Measurements from ENCODE around the gene CDS2.

Gene CDS2

DNA sequence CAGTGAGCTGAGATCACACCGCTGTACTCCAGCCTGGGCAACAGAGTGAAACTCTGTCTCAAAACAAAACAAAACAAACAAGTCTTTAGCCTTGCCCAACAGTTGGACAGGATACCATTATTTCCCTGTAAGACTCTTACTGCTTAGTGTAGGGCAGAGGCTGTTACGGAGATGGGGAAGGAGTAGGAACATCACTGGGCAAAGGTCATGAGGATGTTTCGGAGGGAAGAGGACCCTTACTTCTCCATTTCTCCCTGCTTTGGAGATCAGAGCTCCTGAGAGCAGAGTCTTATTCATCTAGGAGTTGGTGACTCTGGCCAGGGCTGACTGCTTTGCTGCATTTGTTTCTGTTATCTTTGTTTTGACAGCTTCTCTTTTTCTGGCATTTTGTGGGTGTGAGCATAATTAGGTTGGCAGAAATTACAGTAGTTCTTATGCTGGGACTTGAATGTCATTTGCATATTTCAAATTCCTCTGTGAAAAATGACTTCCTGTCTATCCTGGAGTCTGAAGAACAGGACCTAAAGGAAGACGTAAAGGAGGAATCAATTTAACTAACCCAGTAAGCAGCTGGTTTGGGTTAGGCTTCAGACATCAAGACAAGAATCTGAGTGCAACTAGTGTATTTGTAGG is 89.0 kb downstream of the CDS2 start:
- no peak for DNase-seq (ENCODE audit: low read depth)
- H3K4me3 ChIP-seq (ENCODE audit: low read depth, low read length): no peak overlapping the region
- TF ChIP-seq CTCF (IDR thresholded peaks at IDR 0.05; ENCODE audit: low read depth, low read length) (no peak), POLR2A (IDR thresholded peaks at IDR 0.05; ENCODE audit: extremely low read depth, insufficient read length) (no peak), MYC (IDR thresholded peaks at IDR 0.05; ENCODE audit: low read depth, low read length) (no peak)
- TF ChIP-seq, protein P1, sequence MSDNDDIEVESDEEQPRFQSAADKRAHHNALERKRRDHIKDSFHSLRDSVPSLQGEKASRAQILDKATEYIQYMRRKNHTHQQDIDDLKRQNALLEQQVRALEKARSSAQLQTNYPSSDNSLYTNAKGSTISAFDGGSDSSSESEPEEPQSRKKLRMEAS (IDR thresholded peaks at IDR 0.05; ENCODE audit: low read depth, low read length): no peak

DNA sequence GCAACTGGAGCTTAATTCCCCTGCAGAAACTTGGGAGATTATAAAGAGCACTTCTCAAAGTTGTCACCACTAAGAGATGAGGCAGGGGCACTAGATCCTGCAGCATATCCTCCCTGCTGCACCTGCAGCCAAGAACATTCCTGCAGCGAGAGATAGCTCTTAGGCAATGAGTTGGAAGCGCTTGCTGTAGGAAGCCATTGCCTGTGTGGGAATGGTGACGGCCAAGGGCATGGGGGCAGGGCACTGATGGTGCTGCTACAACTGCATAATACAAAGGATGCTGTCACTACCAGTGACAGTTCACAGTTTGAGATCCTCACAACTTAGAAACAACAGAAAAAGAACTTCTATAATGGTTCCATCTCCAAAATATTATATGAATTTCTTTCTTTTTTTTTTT is 89.9 kb downstream of the CDS2 start:
- no peak overlapping the region for H3K4me3 ChIP-seq (ENCODE audit: low read depth, low read length)
- DNase-seq (ENCODE audit: low read depth): no peak
- TF ChIP-seq POLR2A (IDR thresholded peaks at IDR 0.05; ENCODE audit: extremely low read depth, insufficient read length) (no peak), MYC (IDR thresholded peaks at IDR 0.05; ENCODE audit: low read depth, low read length) (no peak), CTCF (IDR thresholded peaks at IDR 0.05; ENCODE audit: low read depth, low read length) (no peak)
- TF ChIP-seq, protein P1 (IDR thresholded peaks at IDR 0.05; ENCODE audit: low read depth, low read length): no peak

- no peak for DNase-seq (ENCODE audit: low read depth)
- TF ChIP-seq CTCF (IDR thresholded peaks at IDR 0.05; ENCODE audit: low read depth, low read length) (no peak), MYC (IDR thresholded peaks at IDR 0.05; ENCODE audit: low read depth, low read length) (no peak), POLR2A (IDR thresholded peaks at IDR 0.05; ENCODE audit: extremely low read depth, insufficient read length) (no peak)
- TF ChIP-seq, protein P1 (IDR thresholded peaks at IDR 0.05; ENCODE audit: low read depth, low read length): no peak
- H3K4me3 ChIP-seq (ENCODE audit: low read depth, low read length): no peak overlapping the region
Measured at GRCh38 chr20:5217616-5218015, 90.8 kb downstream of the CDS2 start.

- DNase-seq (ENCODE audit: low read depth): no peak
- TF ChIP-seq POLR2A (IDR thresholded peaks at IDR 0.05; ENCODE audit: extremely low read depth, insufficient read length) (no peak), CTCF (IDR thresholded peaks at IDR 0.05; ENCODE audit: low read depth, low read length) (no peak), MYC (IDR thresholded peaks at IDR 0.05; ENCODE audit: low read depth, low read length) (no peak)
- TF ChIP-seq, protein P1 (IDR thresholded peaks at IDR 0.05; ENCODE audit: low read depth, low read length): no peak
- no peak overlapping the region for H3K4me3 ChIP-seq (ENCODE audit: low read depth, low read length)
Measured at GRCh38 chr20:5220321-5221060, 93.7 kb downstream of the CDS2 start.

DNA sequence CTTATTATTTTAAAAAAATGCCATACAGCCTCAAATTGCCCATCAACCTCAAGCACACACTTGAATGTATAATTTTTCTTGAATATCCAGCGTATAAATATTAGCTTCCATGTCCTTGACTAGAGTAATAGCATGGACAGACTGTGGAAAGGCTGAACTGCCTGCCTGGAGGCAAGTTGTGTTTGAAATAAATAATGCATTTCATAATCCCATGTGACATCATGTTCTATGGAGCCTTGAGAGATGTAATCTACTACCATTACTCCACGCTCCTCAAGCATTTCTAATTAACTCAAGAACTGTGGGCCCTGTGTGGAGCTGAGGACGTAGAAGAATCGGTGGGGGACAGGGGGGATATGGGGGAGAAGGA is 94.2 kb downstream of the CDS2 start:
- no peak overlapping the region for H3K4me3 ChIP-seq (ENCODE audit: low read depth, low read length)
- no peak for TF ChIP-seq POLR2A (IDR thresholded peaks at IDR 0.05; ENCODE audit: extremely low read depth, insufficient read length)
- no peak for TF ChIP-seq CTCF (IDR thresholded peaks at IDR 0.05; ENCODE audit: low read depth, low read length)
- TF ChIP-seq MYC (IDR thresholded peaks at IDR 0.05; ENCODE audit: low read depth, low read length): no peak
- TF ChIP-seq, protein P1 (IDR thresholded peaks at IDR 0.05; ENCODE audit: low read depth, low read length): no peak
- DNase-seq (ENCODE audit: low read depth): no peak

Measured in NB4 (cell line).